Vagina (tissue), 2 donors: ENCODE measurements around the gene GNAZ.

Experiments used
- POLR2AphosphoS5 ChIP-seq, 2 donors: sonication (generic); formaldehyde crosslinking; IDR thresholded peaks; one replicate each; pipeline ENCODE4 v1.9.0; 2017; ENCODE audit warnings: antibody characterized with exemption in 2 of 2, mild to moderate bottlenecking in 2 of 2, low read depth in 1 of 2; ENCODE audit not compliant: insufficient read depth in 1 of 2
- TF ChIP-seq, protein P1 (sequence below), 3 experiments: fragments of 450-650 bp in 2 of 3; fragments of 200-600 bp in 1 of 3; sonication (generic) in 1 of 3; IDR thresholded peaks; one replicate each; pipeline ENCODE4 v1.5.1; 2017 to 2019; ENCODE audit warnings: antibody characterized with exemption in 3 of 3, mild to moderate bottlenecking in 2 of 3, moderate library complexity in 2 of 3

DNA sequence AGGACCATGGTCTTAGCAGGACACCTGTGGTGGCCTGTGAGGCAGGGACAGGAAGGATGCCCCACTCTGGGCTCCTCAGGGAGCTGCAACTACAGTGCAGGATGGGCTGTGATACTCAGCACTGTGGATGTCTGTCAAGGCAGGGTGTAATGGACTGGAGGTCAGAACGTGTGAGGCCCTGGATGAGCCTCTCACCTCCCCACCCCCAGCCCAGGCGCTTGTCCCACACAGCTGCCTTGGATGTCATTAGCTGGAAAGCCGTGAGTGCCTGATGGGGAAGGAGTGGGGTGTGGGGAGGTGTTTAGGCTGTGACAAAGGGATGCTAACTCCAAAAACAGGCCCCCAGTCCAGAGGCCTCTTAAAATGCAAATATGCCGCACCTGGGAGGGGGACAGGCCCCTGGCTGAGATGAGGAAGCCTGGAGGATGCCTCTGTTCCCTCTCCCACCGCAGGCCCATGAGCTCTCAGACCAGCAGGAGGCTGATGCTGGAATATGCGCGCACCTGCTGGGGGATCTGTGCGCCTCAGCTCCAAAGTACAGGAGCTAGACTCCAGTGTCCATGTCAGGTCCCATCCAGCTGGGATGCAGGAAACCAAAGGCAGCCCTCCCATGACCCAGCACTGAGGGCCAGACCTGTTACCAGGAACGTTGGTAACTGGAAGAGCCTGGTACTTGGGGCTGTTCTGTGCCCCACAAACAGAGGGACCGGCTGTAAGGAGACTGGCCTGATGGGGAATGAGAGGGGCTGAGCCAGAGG is 46.4 kb downstream of the GNAZ start:
- TF ChIP-seq, protein P1, sequence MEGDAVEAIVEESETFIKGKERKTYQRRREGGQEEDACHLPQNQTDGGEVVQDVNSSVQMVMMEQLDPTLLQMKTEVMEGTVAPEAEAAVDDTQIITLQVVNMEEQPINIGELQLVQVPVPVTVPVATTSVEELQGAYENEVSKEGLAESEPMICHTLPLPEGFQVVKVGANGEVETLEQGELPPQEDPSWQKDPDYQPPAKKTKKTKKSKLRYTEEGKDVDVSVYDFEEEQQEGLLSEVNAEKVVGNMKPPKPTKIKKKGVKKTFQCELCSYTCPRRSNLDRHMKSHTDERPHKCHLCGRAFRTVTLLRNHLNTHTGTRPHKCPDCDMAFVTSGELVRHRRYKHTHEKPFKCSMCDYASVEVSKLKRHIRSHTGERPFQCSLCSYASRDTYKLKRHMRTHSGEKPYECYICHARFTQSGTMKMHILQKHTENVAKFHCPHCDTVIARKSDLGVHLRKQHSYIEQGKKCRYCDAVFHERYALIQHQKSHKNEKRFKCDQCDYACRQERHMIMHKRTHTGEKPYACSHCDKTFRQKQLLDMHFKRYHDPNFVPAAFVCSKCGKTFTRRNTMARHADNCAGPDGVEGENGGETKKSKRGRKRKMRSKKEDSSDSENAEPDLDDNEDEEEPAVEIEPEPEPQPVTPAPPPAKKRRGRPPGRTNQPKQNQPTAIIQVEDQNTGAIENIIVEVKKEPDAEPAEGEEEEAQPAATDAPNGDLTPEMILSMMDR (IDR thresholded peaks at IDR 0.05), result no peak
- TF ChIP-seq POLR2AphosphoS5 (IDR thresholded peaks at IDR 0.05; ENCODE audit: insufficient read depth in 1 of 2, low read depth in 1 of 2), result no peak
